Endodermal cell (in vitro differentiated cells): ENCODE data around the gene SS18L1. TPM values are rescaled to one million over a fixed set of nuclear protein-coding genes. Genes with fewer than 3 reads are reported as not detected.

Experiments
- DNase-seq: peaks from one replicate; pipeline ENCODE4 v3.0.0-alpha.2; 2017
- H3K27ac ChIP-seq: 2 replicates; pipeline ENCODE4 v1.5.1; 2013; ENCODE audit warnings: mild to moderate bottlenecking, low read depth, low read length, moderate library complexity
- H3K27me3 ChIP-seq: 2 replicates; pipeline ENCODE4 v1.6.1; 2013; ENCODE audit warnings: mild to moderate bottlenecking, low read length, moderate library complexity; ENCODE audit not compliant: insufficient read depth, control insufficient read depth, poor library complexity, severe bottlenecking
- H3K36me3 ChIP-seq: 2 replicates; pipeline ENCODE4 v1.7.0; 2013; ENCODE audit warnings: mild to moderate bottlenecking, low read length, moderate library complexity; ENCODE audit not compliant: control insufficient read depth, insufficient read depth
- H3K4me1 ChIP-seq: one replicate; pipeline ENCODE4 v1.7.0; 2013; ENCODE audit warnings: low read length; ENCODE audit not compliant: control insufficient read depth, insufficient read depth
- H3K4me3 ChIP-seq: 2 replicates; pipeline ENCODE4 v1.5.1; 2013; ENCODE audit warnings: mild to moderate bottlenecking, low read length, moderate library complexity
- H3K9ac ChIP-seq: 2 replicates; pipeline ENCODE4 v1.6.1; 2013; ENCODE audit warnings: mild to moderate bottlenecking, low read length, moderate library complexity; ENCODE audit not compliant: poor library complexity, severe bottlenecking; ENCODE audit errors: extremely low read depth
- H3K9me3 ChIP-seq: 2 replicates; pipeline ENCODE4 v1.6.1; 2013; ENCODE audit warnings: mild to moderate bottlenecking, low read length, moderate library complexity; ENCODE audit not compliant: control insufficient read depth
- H3K27ac Mint-ChIP-seq: 2 replicates; pipeline ENCODE4 v1.8.0; 2020; ENCODE audit warnings: mixed read lengths
- H3K27me3 Mint-ChIP-seq: 2 replicates; pipeline ENCODE4 v1.8.0; 2021; ENCODE audit warnings: mild to moderate bottlenecking, mixed read lengths; ENCODE audit not compliant: insufficient read depth
- H3K36me3 Mint-ChIP-seq: 2 replicates; pipeline ENCODE4 v1.8.0; 2020; ENCODE audit warnings: low read depth, mixed read lengths
- H3K4me1 Mint-ChIP-seq: 2 replicates; pipeline ENCODE4 v1.8.0; 2020; ENCODE audit warnings: mixed read lengths
- H3K4me3 Mint-ChIP-seq: 2 replicates; pipeline ENCODE4 v1.8.0; 2020; ENCODE audit warnings: mild to moderate bottlenecking, moderate library complexity, mixed read lengths
- H3K9me3 Mint-ChIP-seq: 2 replicates; pipeline ENCODE4 v1.8.0; 2020; ENCODE audit warnings: mild to moderate bottlenecking, mixed read lengths
- WGBS, 2 experiments: methylation state at CpG; one replicate each; pipeline versions ENCODE4 v1.1.5 to v1.1.7; 2013; ENCODE audit warnings: missing lambda C conversion rate in 2 of 2, mixed read lengths in 1 of 2; ENCODE audit not compliant: insufficient coverage in 1 of 2, insufficient read length in 1 of 2; 5-methylcytosine and 5-hydroxymethylcytosine counted together
- total RNA-seq, 2 donors: library from RNA; stranded (reverse); fragmentation: NEBNext Ultra II Directional in 1 of 2; extraction: Animal tissue kit (Norgen Biotek cat#: 25700) in 1 of 2; gene quantifications; 2 replicates in 1 of 2; 3 replicates in 1 of 2; pipeline ENCODE4 v1.2.1, GENCODE V29; 2021
- TF ChIP-seq, protein P1 (sequence below): fragments of 200-600 bp; sonication (generic); conservative IDR thresholded peaks from 2 replicates; pipeline ENCODE4 v1.5.0; 2021; ENCODE audit warnings: antibody characterized with exemption, mild to moderate bottlenecking

Gene SS18L1
- total RNA-seq, 2 donors from 2014 or later = 23.2 to 28.8 TPM

DNA sequence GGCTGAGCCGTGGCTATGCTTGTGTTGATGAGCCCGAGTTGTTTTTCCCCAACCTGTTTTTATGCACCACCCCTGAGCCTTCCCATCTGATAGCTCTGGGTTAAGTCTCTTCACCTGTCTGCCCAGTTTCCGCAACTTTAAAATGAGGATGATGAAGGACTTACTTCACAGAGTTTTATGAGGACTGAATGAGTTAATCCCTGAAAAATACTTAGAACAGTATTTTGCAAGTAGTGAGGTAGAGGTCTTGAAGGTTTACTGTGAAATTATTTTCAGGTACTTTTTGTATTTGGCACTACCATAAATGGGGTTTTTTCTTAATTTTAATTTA is 42.5 kb downstream of the SS18L1 start:
- no peak for DNase-seq
- no peaks in the 10 kb centered on the region for H3K27me3 Mint-ChIP-seq
- Histone ChIP-seq H3K9ac (no peak overlapping the region), H3K36me3 (peaks cover 7% of the 10 kb centered on the region), H3K4me3 (no peak overlapping the region), H3K4me1 (no peaks in the 10 kb centered on the region), H3K27ac (no peak overlapping the region), H3K27me3 (no peaks in the 10 kb centered on the region), H3K9me3 (no peaks in the 10 kb centered on the region)
- H3K9me3 Mint-ChIP-seq = no peaks in the 10 kb centered on the region
- peaks cover 11% of the 10 kb centered on the region for H3K4me1 Mint-ChIP-seq
- H3K27ac Mint-ChIP-seq = peak overlapping the region; percentile 62
- TF ChIP-seq, protein P1, sequence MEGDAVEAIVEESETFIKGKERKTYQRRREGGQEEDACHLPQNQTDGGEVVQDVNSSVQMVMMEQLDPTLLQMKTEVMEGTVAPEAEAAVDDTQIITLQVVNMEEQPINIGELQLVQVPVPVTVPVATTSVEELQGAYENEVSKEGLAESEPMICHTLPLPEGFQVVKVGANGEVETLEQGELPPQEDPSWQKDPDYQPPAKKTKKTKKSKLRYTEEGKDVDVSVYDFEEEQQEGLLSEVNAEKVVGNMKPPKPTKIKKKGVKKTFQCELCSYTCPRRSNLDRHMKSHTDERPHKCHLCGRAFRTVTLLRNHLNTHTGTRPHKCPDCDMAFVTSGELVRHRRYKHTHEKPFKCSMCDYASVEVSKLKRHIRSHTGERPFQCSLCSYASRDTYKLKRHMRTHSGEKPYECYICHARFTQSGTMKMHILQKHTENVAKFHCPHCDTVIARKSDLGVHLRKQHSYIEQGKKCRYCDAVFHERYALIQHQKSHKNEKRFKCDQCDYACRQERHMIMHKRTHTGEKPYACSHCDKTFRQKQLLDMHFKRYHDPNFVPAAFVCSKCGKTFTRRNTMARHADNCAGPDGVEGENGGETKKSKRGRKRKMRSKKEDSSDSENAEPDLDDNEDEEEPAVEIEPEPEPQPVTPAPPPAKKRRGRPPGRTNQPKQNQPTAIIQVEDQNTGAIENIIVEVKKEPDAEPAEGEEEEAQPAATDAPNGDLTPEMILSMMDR = no peak
- 92 to 97% methylated on average over 3 of the region's 3 CpGs for WGBS, 2 experiments
- no peak overlapping the region for H3K4me3 Mint-ChIP-seq
- peaks cover 5% of the 10 kb centered on the region for H3K36me3 Mint-ChIP-seq

DNA sequence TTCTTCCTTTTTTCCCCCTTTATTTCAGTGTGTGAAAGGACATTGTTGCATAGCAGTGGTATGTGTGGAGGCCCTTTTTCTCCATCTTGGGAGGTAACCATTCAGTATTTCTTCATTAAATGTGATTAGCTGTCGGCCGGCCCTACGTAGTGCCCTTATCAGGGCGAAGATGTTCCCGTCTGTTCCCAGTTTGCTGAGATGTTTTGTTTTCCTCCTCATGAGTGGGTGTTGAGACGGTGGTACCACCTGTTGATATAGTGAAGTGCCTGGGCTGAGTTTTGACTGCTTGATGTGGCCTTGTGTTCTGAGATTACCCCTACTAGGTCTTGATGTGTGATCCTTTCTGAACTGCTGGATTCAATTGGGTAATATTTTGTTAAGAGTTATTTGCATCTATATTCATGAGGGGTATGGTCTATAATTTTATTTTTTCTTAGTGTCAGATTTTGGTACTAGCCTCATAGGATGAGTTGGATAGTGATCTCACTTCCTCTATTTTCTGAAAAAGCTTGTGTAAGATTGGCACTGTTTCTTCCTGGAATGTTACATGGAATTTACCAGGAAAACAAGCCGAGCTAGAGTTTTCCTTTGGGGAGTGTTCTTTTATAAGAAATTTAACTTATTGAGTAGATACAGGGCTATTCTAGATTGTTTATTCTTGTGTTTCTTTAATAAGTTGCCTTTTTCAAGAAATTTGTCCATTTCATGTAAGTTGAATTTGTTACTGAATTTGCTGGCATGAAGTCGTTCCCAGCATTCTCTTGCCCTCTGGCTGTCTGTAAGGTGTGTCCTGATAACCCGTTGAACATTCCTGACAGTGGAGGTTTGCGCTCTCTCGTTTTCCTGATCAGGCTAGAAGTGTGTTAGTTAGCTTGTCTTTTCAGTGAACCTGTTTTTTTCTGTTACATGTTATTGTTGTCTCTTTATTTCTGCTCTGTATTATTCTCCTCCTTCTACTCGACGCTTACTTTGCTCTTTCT is 43.6 kb downstream of the SS18L1 start:
- TF ChIP-seq, protein P1 = no peak
- Mint-ChIP-seq H3K4me3 (no peak overlapping the region), H3K36me3 (peaks cover 5% of the 10 kb centered on the region), H3K27ac (no peak overlapping the region), H3K4me1 (peaks cover 5% of the 10 kb centered on the region), H3K9me3 (no peaks in the 10 kb centered on the region), H3K27me3 (no peaks in the 10 kb centered on the region)
- DNase-seq = no peak
- WGBS, 2 experiments = 91 to 92% methylated on average over 4 to 13 of the region's 13 CpGs
- Histone ChIP-seq H3K9ac (no peak overlapping the region), H3K4me3 (no peak overlapping the region), H3K36me3 (peaks cover 7% of the 10 kb centered on the region), H3K4me1 (no peaks in the 10 kb centered on the region), H3K27ac (no peak overlapping the region), H3K9me3 (no peaks in the 10 kb centered on the region), H3K27me3 (no peaks in the 10 kb centered on the region)

DNA sequence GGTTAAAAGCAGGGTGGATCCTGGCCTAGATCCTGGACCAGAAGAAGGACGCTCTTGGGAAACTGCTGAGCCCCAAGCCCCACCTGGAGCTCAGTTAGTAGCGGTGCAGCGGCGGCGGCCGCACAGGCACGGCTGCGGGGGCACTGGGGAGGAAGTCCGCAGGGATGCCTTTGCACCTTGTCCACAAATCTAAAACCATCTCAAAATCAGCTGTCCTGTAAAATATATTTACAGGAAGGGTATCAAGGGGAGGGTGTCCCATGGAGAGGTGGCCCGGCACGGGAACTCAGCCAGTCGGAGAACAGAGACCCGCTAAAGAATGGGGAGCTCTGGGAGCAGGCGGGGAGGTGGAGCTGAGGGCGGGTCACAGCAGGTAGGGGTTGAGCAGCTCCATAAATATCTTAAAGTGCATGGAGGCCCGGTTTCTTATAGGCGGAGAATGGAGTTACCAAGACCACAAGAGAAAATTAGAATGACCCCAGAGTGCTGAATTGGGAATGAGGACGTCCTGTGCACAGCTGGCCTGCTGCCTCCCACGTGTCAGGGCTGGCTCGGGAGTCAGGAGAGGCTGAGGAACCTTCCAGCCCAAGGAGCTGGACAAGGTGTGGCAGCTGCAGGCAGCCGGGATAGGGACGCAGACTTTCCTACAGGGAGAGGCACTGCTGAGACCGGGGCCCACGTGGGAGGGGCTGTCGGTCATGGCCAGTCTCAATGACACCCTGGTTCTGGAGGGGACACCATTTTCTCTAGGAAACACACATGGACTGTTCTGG is 47.3 kb downstream of the SS18L1 start:
- H3K27ac Mint-ChIP-seq = peak overlapping the region; percentile 4
- H3K9ac ChIP-seq = no peak overlapping the region
- peaks cover 9% of the 10 kb centered on the region for H3K36me3 Mint-ChIP-seq
- no peak overlapping the region for H3K4me3 ChIP-seq
- H3K4me3 Mint-ChIP-seq = no peak overlapping the region
- H3K36me3 ChIP-seq = peaks cover 29% of the 10 kb centered on the region
- TF ChIP-seq, protein P1 = no peak
- no peak overlapping the region for H3K27ac ChIP-seq
- no peaks in the 10 kb centered on the region for H3K4me1 ChIP-seq
- H3K27me3 ChIP-seq = no peaks in the 10 kb centered on the region
- H3K4me1 Mint-ChIP-seq = no peaks in the 10 kb centered on the region
- no peaks in the 10 kb centered on the region for H3K9me3 Mint-ChIP-seq
- DNase-seq = no peak
- 90 to 97% methylated on average over 18 to 23 of the region's 25 CpGs for WGBS, 2 experiments
- H3K9me3 ChIP-seq = no peaks in the 10 kb centered on the region
- H3K27me3 Mint-ChIP-seq = no peaks in the 10 kb centered on the region
